Neural cell (in vitro differentiated cells): Measurements from ENCODE around the gene SLC25A13. TPM values are rescaled to one million over a fixed set of nuclear protein-coding genes. Genes with fewer than 3 reads are reported as not detected.

Experiments
- H2AFZ ChIP-seq: fragments of 200-600, 300-800 bp; sonication (generic), shearing (Covaris generic); 2 replicates; pipeline ENCODE4 v1.6.0; 2014; ENCODE audit warnings: low read depth, mild to moderate bottlenecking, antibody characterized with exemption, low read length, moderate library complexity
- H3F3A ChIP-seq: fragments of 200-600 bp; shearing (Covaris generic); 2 replicates; pipeline ENCODE4 v1.6.1; 2016; ENCODE audit warnings: mild to moderate bottlenecking, moderate library complexity, mixed read lengths, antibody characterized with exemption, low read length; ENCODE audit not compliant: insufficient read depth, poor library complexity, severe bottlenecking
- H3K27ac ChIP-seq: fragments of 200-600, 300-800 bp; sonication (generic), shearing (Covaris generic); 2 replicates; pipeline ENCODE4 v1.5.1; 2014; ENCODE audit warnings: mild to moderate bottlenecking, low read length, moderate library complexity
- H3K27me3 ChIP-seq: fragments of 300-800, 200-600 bp; sonication (generic), shearing (Covaris generic); 2 replicates; pipeline ENCODE4 v1.6.0; 2014; ENCODE audit warnings: mild to moderate bottlenecking, low read depth, low read length, moderate library complexity; ENCODE audit not compliant: insufficient read depth
- H3K36me3 ChIP-seq: fragments of 300-800, 200-600 bp; sonication (generic), shearing (Covaris generic); 2 replicates; pipeline ENCODE4 v1.5.1; 2014; ENCODE audit warnings: mild to moderate bottlenecking, antibody characterized with exemption, low read length, moderate library complexity; ENCODE audit not compliant: insufficient read depth
- H3K4me2 ChIP-seq: fragments of 300-800, 200-600 bp; sonication (generic), shearing (Covaris generic); 2 replicates; pipeline ENCODE4 v1.6.0; 2014; ENCODE audit warnings: mild to moderate bottlenecking, low read length
- H3K4me3 ChIP-seq: fragments of 300-800, 200-600 bp; sonication (generic), shearing (Covaris generic); 2 replicates; pipeline ENCODE4 v1.5.1; 2014; ENCODE audit warnings: mild to moderate bottlenecking, low read length, moderate library complexity
- H3K79me2 ChIP-seq: fragments of 200-600 bp; shearing (Covaris generic); replicated peaks from 2 replicates; pipeline ENCODE4 v1.6.0; 2014; ENCODE audit warnings: mild to moderate bottlenecking, low read length, moderate library complexity; ENCODE audit not compliant: insufficient read depth
- H3K9ac ChIP-seq: fragments of 300-800, 200-600 bp; sonication (generic), shearing (Covaris generic); 2 replicates; pipeline ENCODE4 v1.6.1; 2016; ENCODE audit warnings: mild to moderate bottlenecking, low read length, mixed read lengths
- H3K9me2 ChIP-seq: fragments of 200-600 bp; shearing (Covaris generic); 2 replicates; pipeline ENCODE4 v1.6.1; 2016; ENCODE audit warnings: mild to moderate bottlenecking, low read length, mixed read lengths; ENCODE audit not compliant: insufficient read depth
- H3K9me3 ChIP-seq: fragments of 200-600, 300-800 bp; sonication (generic), shearing (Covaris generic); 2 replicates; pipeline ENCODE4 v1.6.1; 2016; ENCODE audit warnings: mild to moderate bottlenecking, mixed run types, low read length, moderate library complexity, mixed read lengths
- H4K20me1 ChIP-seq: fragments of 200-600 bp; shearing (Covaris generic); 2 replicates; pipeline ENCODE4 v1.6.1; 2016; ENCODE audit warnings: mild to moderate bottlenecking, mixed run types; ENCODE audit not compliant: insufficient read depth
- CTCF ChIP-seq: fragments of 450-650 bp; IDR thresholded peaks from 2 replicates; pipeline ENCODE4 v1.5.1; 2014; ENCODE audit warnings: antibody characterized with exemption, mild to moderate bottlenecking, moderate library complexity; ENCODE audit not compliant: poor library complexity, severe bottlenecking
- EP300 ChIP-seq: fragments of 450-650 bp; conservative IDR thresholded peaks from 2 replicates; pipeline ENCODE4 v1.6.1; 2014; ENCODE audit warnings: antibody characterized with exemption, mild to moderate bottlenecking, moderate library complexity; ENCODE audit not compliant: poor library complexity, severe bottlenecking
- EZH2 ChIP-seq: fragments of 200-600, 300-800 bp; shearing (Covaris generic), sonication (generic); IDR thresholded peaks from 2 replicates; pipeline ENCODE4 v1.6.1; 2014; ENCODE audit warnings: antibody characterized with exemption, low read length, borderline replicate concordance, mild to moderate bottlenecking; ENCODE audit not compliant: insufficient read depth, poor library complexity, severe bottlenecking
- MXI1 ChIP-seq: fragments of 450-650 bp; conservative IDR thresholded peaks from 2 replicates; pipeline ENCODE4 v1.6.1; 2014; ENCODE audit warnings: antibody characterized with exemption, mild to moderate bottlenecking; ENCODE audit not compliant: poor library complexity, severe bottlenecking
- POLR2AphosphoS5 ChIP-seq: IDR thresholded peaks from 2 replicates; pipeline ENCODE4 v1.6.1; 2012
- RAD21 ChIP-seq: fragments of 450-650 bp; conservative IDR thresholded peaks from 2 replicates; pipeline ENCODE4 v1.6.1; 2014; ENCODE audit warnings: antibody characterized with exemption, mild to moderate bottlenecking, moderate library complexity
- REST ChIP-seq: IDR thresholded peaks from 2 replicates; pipeline ENCODE4 v1.6.1; 2012; ENCODE audit warnings: borderline replicate concordance
- SMC3 ChIP-seq: fragments of 450-650 bp; conservative IDR thresholded peaks from 2 replicates; pipeline ENCODE4 v1.6.1; 2014; ENCODE audit warnings: antibody characterized with exemption, mild to moderate bottlenecking, moderate library complexity; ENCODE audit not compliant: poor library complexity
- TAF1 ChIP-seq: IDR thresholded peaks from 2 replicates; pipeline ENCODE4 v1.6.1; 2012; ENCODE audit warnings: low read depth
- polyA plus RNA-seq: library from polyadenylated mRNA; depleted of rRNA; stranded (reverse); fragments of >200 nt; gene quantifications from 2 replicates; pipeline ENCODE4 v1.2.3, GENCODE V29; 2014

SLC25A13 gene
- polyA plus RNA-seq, 1 donor from 2014 or later: 20.2 TPM

GRCh38 chr7:96199421-96199820, 122.5 kb downstream of the SLC25A13 start:
- Histone ChIP-seq H4K20me1 (no peaks in the 10 kb centered on the region), H3K9me2 (no peaks in the 10 kb centered on the region), H3K27me3 (no peaks in the 10 kb centered on the region), H3K27ac (no peak overlapping the region), H3K4me3 (no peak overlapping the region), H3F3A (no peaks in the 10 kb centered on the region), H3K9ac (no peak overlapping the region), H3K79me2 (no peaks in the 10 kb centered on the region), H2AFZ (no peak overlapping the region), H3K36me3 (no peaks in the 10 kb centered on the region), H3K9me3 (no peaks in the 10 kb centered on the region), H3K4me2 (no peak overlapping the region)
- no peak for TF ChIP-seq POLR2AphosphoS5
- no peak for TF ChIP-seq RAD21
- TF ChIP-seq SMC3: no peak
- no peak for TF ChIP-seq CTCF
- no peak for TF ChIP-seq EZH2
- no peak for TF ChIP-seq TAF1
- TF ChIP-seq EP300: no peak
- TF ChIP-seq REST: no peak
- no peak for TF ChIP-seq MXI1

- Histone ChIP-seq H3K9me3 (no peaks in the 10 kb centered on the region), H3K4me2 (no peak overlapping the region), H4K20me1 (no peaks in the 10 kb centered on the region), H2AFZ (no peak overlapping the region), H3K27ac (no peak overlapping the region), H3K4me3 (no peak overlapping the region), H3K27me3 (no peaks in the 10 kb centered on the region), H3K9me2 (no peaks in the 10 kb centered on the region), H3K9ac (no peak overlapping the region), H3F3A (no peaks in the 10 kb centered on the region), H3K36me3 (no peaks in the 10 kb centered on the region), H3K79me2 (no peaks in the 10 kb centered on the region)
- TF ChIP-seq SMC3: no peak
Observed at GRCh38 chr7:96198047-96198636, 123.8 kb downstream of the SLC25A13 start.

- H3F3A ChIP-seq: no peaks in the 10 kb centered on the region
- H3K27me3 ChIP-seq: no peaks in the 10 kb centered on the region
- H3K27ac ChIP-seq: peak overlapping the region; percentile 39
- no peak overlapping the region for H3K9ac ChIP-seq
- H3K79me2 ChIP-seq: no peaks in the 10 kb centered on the region
- H3K36me3 ChIP-seq: no peaks in the 10 kb centered on the region
- H4K20me1 ChIP-seq: no peaks in the 10 kb centered on the region
- H3K9me3 ChIP-seq: no peaks in the 10 kb centered on the region
- H3K4me2 ChIP-seq: no peak overlapping the region
- TF ChIP-seq EZH2: no peak
- no peak for TF ChIP-seq POLR2AphosphoS5
- no peak for TF ChIP-seq TAF1
- no peaks in the 10 kb centered on the region for H3K9me2 ChIP-seq
- H2AFZ ChIP-seq: no peak overlapping the region
- H3K4me3 ChIP-seq: no peak overlapping the region
Observed at GRCh38 chr7:96196676-96197075, 125.2 kb downstream of the SLC25A13 start.
